ENCODE measurements around the gene TSACC.

The TSACC gene

GRCh38 chr1:156376958-156377919 lies 38.9 kb downstream of the TSACC start:
- DNase-seq, result no peak

- DNase-seq, result no peak
These were observed 40.2 kb downstream of the TSACC start for GRCh38 chr1:156378557-156378956.

- DNase-seq, result no peak
These were observed 41.3 kb downstream of the TSACC start for GRCh38 chr1:156379420-156380165.

GRCh38 chr1:156382561-156382960 lies 44.2 kb downstream of the TSACC start:
- no peak for DNase-seq

GRCh38 chr1:156383023-156383422 lies 44.7 kb downstream of the TSACC start:
- peak; percentile 89 to 90 for DNase-seq

GRCh38 chr1:156384007-156384406 lies 45.7 kb downstream of the TSACC start:
- no peak for DNase-seq

GRCh38 chr1:156384658-156385057 lies 46.3 kb downstream of the TSACC start:
- DNase-seq, result no peak

GRCh38 chr1:156385534-156386031 lies 47.3 kb downstream of the TSACC start:
- DNase-seq, result peak; percentile 79 to 80

GRCh38 chr1:156386134-156386901 lies 48.0 kb downstream of the TSACC start:
- DNase-seq, result no peak

GRCh38 chr1:156386949-156387869 lies 48.9 kb downstream of the TSACC start:
- no peak for DNase-seq

GRCh38 chr1:156387870-156388173 lies 49.5 kb downstream of the TSACC start:
- DNase-seq, result no peak

GRCh38 chr1:156388174-156389137 lies 50.1 kb downstream of the TSACC start:
- no peak for DNase-seq

GRCh38 chr1:156389311-156389710 lies 51.0 kb downstream of the TSACC start:
- DNase-seq, result no peak

GRCh38 chr1:156390469-156391365 lies 52.4 kb downstream of the TSACC start:
- no peak for DNase-seq

GRCh38 chr1:156391366-156391677 lies 53.0 kb downstream of the TSACC start:
- DNase-seq, result no peak

- DNase-seq, result no peak
These were observed 53.4 kb downstream of the TSACC start for GRCh38 chr1:156391701-156392100.

GRCh38 chr1:156392452-156392853 lies 54.1 kb downstream of the TSACC start:
- DNase-seq, result no peak

GRCh38 chr1:156393095-156393494 lies 54.8 kb downstream of the TSACC start:
- DNase-seq, result no peak

- no peak for DNase-seq
These were observed 55.8 kb downstream of the TSACC start for GRCh38 chr1:156394082-156394481.
